Colonic mucosa (tissue), 4 donors: ENCODE results near the gene MX2. TPM values are rescaled to one million over a fixed set of nuclear protein-coding genes. Genes with fewer than 3 reads are reported as not detected.

Source experiments
- DNase-seq: peaks from one replicate; pipeline ENCODE4 v3.0.0-alpha.2; 2020
- H3K27ac ChIP-seq: fragments of 200-600 bp; one replicate; pipeline ENCODE4 v1.8.0; 2021
- H3K27me3 ChIP-seq: fragments of 200-600 bp; one replicate; pipeline ENCODE4 v1.8.0; 2021
- H3K36me3 ChIP-seq: fragments of 200-600 bp; one replicate; pipeline ENCODE4 v1.8.0; 2021
- H3K4me1 ChIP-seq: fragments of 200-600 bp; one replicate; pipeline ENCODE4 v1.8.0; 2021; ENCODE audit warnings: mild to moderate bottlenecking
- H3K4me3 ChIP-seq: fragments of 200-600 bp; one replicate; pipeline ENCODE4 v1.8.0; 2021
- H3K9ac ChIP-seq, 2 donors: one replicate each; pipeline ENCODE4 v1.7.0; 2013; ENCODE audit warnings: control low read depth in 2 of 2, low read depth in 2 of 2, low read length in 2 of 2
- H3K9me3 ChIP-seq: fragments of 200-600 bp; one replicate; pipeline ENCODE4 v1.8.0; 2021
- intact Hi-C: fragments of 100-400 bp; cut with DNase I; formaldehyde crosslinking; loops from one replicate; pipeline ENCODE4 v1.14.1; 2022
- total RNA-seq, 2 donors: library from RNA; stranded (reverse); fragmentation: NEBNext Ultra II Directional in 1 of 2; extraction: Animal tissue kit (Norgen Biotek cat#: 25700) in 1 of 2; gene quantifications; one replicate each; pipeline ENCODE4 v1.2.1, GENCODE V29; 2021
- TF ChIP-seq, protein P1 (sequence below): fragments of 200-600 bp; IDR thresholded peaks from one replicate; pipeline ENCODE4 v1.8.0; 2022; ENCODE audit warnings: antibody characterized with exemption, mild to moderate bottlenecking
- donor health status: healthy.
- donor health status: DM: no; HTN: no; CAD: no.
- donor health status: DM: no; HTN: no; CAD: no.

Gene MX2
- total RNA-seq, 2 donors from 2014 or later, result 2.0 to 2.5 TPM

DNA sequence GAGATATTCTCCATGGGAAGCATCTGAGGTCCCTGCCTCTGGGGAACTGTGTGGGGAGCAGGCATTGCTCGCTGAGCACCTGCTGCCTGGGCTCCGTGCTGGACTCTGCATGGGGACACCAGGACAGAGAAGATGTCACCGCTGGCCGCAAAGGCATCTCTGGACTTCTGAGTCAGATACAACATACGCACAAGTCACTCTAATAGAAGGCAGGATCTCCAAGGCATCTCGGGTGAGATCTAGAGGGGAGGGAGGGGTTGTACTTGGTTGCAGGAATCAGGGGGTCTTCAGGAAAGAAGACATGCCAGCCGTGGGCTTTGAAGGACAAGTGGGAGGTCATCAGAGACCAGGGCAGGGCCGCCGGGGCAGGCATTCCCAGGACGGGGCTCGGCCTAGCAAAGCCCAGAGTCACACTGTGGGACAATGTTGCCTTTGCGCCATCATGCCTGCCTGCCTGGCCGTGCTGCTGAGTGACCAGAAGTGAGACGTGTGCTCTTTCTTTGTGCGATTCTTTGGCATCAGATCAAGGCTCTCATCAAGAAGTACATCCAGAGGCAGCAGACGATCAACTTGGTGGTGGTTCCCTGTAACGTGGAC, 28.3 kb downstream of the MX2 start:
- intact Hi-C loops, result no loop called here
- no peak overlapping the region for H3K27ac ChIP-seq

DNA sequence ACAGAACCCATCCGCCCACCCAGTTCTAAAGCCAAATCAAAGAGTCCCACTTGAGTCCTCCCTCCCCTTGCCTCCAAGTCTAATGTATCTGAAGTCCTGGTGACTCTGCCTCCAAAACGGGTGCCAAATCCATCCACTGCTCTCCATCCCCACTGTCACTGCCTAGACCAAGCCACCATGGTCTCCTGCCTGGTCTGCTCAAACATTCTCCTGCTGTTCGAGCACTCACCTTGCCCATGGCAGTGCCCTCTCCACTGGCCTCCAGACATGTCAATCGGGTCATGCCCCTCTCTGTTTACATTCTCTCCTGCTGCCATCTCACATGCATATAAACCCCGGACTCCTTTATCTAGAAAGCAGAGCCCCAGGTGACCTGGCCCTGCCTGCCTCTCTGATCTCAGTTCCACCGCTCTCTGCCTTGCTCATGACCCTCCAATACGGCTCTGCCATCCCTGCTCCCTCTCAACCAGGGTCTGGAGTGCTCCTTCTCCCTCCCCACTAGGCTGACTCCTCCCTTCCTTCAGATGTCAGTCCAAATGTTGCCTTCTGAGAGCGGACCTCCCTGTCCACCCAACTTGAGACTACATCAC, 32.1 kb downstream of the MX2 start:
- H3K27me3 ChIP-seq, result no peaks in the 10 kb centered on the region
- H3K27ac ChIP-seq, result no peak overlapping the region
- no peaks in the 10 kb centered on the region for H3K36me3 ChIP-seq
- TF ChIP-seq, protein P1, sequence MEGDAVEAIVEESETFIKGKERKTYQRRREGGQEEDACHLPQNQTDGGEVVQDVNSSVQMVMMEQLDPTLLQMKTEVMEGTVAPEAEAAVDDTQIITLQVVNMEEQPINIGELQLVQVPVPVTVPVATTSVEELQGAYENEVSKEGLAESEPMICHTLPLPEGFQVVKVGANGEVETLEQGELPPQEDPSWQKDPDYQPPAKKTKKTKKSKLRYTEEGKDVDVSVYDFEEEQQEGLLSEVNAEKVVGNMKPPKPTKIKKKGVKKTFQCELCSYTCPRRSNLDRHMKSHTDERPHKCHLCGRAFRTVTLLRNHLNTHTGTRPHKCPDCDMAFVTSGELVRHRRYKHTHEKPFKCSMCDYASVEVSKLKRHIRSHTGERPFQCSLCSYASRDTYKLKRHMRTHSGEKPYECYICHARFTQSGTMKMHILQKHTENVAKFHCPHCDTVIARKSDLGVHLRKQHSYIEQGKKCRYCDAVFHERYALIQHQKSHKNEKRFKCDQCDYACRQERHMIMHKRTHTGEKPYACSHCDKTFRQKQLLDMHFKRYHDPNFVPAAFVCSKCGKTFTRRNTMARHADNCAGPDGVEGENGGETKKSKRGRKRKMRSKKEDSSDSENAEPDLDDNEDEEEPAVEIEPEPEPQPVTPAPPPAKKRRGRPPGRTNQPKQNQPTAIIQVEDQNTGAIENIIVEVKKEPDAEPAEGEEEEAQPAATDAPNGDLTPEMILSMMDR, result no peak
- H3K9me3 ChIP-seq, result no peaks in the 10 kb centered on the region
- intact Hi-C loops, result no loop called here
- no peak overlapping the region for H3K9ac ChIP-seq
- DNase-seq, result no peak
- H3K4me3 ChIP-seq, result no peak overlapping the region
- peaks cover 4% of the 10 kb centered on the region for H3K4me1 ChIP-seq

More for the DNA sequence above, 28.3 kb downstream of the MX2 start:
- TF ChIP-seq, protein P1, result no peak
- Histone ChIP-seq H3K9me3 (no peaks in the 10 kb centered on the region), H3K9ac (no peak overlapping the region), H3K4me3 (no peak overlapping the region), H3K36me3 (no peaks in the 10 kb centered on the region), H3K4me1 (no peaks in the 10 kb centered on the region), H3K27me3 (no peaks in the 10 kb centered on the region)
- no peak for DNase-seq

DNA sequence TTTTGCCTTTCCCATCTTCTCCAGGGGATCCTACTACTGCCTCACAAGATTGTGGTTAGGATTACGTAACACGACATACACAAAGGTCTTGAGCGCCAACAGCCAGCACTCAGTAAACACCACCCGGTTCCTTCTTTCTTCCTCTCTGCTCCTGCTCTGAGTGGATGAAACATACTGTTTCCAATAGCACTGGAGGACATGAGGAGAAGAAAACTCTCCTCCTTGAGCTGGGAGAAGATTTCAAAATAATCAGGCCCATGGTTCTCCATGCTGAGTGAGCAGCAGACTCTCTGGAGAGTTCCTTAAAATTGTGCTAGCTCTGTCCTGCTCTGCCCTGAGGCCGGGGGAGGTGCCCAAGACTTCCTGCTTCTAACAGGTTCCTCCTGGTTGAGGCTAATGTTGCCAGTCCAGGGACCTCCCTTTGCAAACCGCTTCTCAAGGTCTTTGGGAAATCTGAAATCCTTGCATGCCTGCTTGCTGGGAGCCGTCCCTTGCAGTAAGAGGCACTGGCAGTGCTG, 34.8 kb downstream of the MX2 start:
- H3K27ac ChIP-seq, result no peak overlapping the region
- no peak overlapping the region for H3K4me3 ChIP-seq
- peaks cover 4% of the 10 kb centered on the region for H3K4me1 ChIP-seq
- intact Hi-C loops, result no loop called here
- H3K36me3 ChIP-seq, result no peaks in the 10 kb centered on the region
- no peak overlapping the region for H3K9ac ChIP-seq
- H3K9me3 ChIP-seq, result no peaks in the 10 kb centered on the region
- TF ChIP-seq, protein P1, result no peak
- DNase-seq, result peak; percentile 62
- no peaks in the 10 kb centered on the region for H3K27me3 ChIP-seq

DNA sequence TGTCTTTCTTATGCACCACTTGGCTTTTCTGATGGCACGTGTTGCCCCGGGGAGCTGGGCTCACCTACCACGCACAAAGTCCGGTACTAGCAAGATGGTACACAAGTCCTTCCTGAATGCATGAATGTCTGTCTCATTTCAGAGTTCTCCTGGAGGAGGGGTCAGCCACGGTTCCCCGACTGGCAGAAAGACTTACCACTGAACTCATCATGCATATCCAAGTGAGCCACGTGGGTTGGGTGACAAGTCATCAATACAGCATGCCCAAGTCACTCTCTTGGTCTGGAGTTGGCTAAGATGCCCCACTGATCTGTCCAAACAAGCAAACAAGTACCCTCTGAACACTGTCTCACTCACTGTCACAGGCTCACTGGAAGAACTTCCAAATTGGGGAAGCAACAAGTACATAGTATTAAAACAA, 35.7 kb downstream of the MX2 start:
- TF ChIP-seq, protein P1, result no peak
- Histone ChIP-seq H3K27me3 (no peaks in the 10 kb centered on the region), H3K4me3 (no peak overlapping the region), H3K9ac (no peak overlapping the region), H3K9me3 (no peaks in the 10 kb centered on the region), H3K27ac (no peak overlapping the region), H3K4me1 (peaks cover 4% of the 10 kb centered on the region), H3K36me3 (no peaks in the 10 kb centered on the region)
- DNase-seq, result no peak
- intact Hi-C loops, result no loop called here

DNA sequence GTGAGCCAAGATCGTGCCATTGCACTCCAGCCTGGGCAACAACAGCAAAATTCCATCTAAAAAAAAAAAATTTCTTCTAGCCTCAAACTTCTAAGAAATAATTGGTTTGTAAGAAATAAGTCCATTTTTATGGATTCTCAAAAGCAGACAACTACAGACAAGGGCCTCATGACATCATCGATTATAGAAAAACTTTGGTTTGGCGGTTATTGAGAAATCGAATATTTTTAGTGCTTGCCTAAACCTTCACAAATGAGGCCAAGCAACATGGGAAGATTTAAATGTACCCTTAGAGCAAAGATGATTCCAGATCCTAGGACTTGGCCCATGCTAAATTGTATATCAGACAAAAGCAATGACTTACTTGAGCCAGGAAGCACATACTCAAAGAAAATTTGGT, 36.4 kb downstream of the MX2 start:
- Histone ChIP-seq H3K9me3 (no peaks in the 10 kb centered on the region), H3K27ac (no peak overlapping the region), H3K4me3 (no peak overlapping the region), H3K4me1 (peaks cover 4% of the 10 kb centered on the region), H3K27me3 (no peaks in the 10 kb centered on the region), H3K36me3 (no peaks in the 10 kb centered on the region), H3K9ac (no peak overlapping the region)
- TF ChIP-seq, protein P1, result no peak
- DNase-seq, result no peak
- intact Hi-C loops, result no loop called here
